HepG2 (cell line): ENCODE measurements around the gene AKR7A3. TPM values are rescaled to one million over a fixed set of nuclear protein-coding genes. Genes with fewer than 3 reads are reported as not detected.
A peak's percentile ranks its signal among the peaks of the same experiment; 100 is the strongest.

Experiments used
- ATAC-seq: fragments of 200-7000 bp; cut with Tn5 transposase; 3 replicates; pipeline ENCODE4 v1.9.1; 2020; ENCODE audit warnings: mild to moderate bottlenecking, moderate library complexity
- BruUV-seq: library from RNA; stranded (reverse); fragments of 400-500 nt; replicated peaks from 2 replicates; lab custom pipeline; 2021; lab: Mats Ljungman, UMichigan
- CTCF ChIA-PET: fragments of 300-600 bp; formaldehyde crosslinking; extraction: SDS; loops from one replicate; lab custom pipeline; 2021; ENCODE audit warnings: low total read pairs, inconsistent platforms, low intra/inter-chr PET ratio; lab: Yijun Ruan, JAX
- POLR2A ChIA-PET: fragments of 350-600 bp; sonication (Branson Sonifier 250); formaldehyde crosslinking; loops from one replicate; lab custom pipeline; 2020; ENCODE audit warnings: antibody characterized with exemption, inconsistent platforms; lab: Yijun Ruan, JAX
- DNase-seq: peaks from one replicate; pipeline ENCODE4 v3.0.0-alpha.2; 2015; ENCODE audit warnings: low spot score
- FAIRE-seq: peaks from 3 replicates; lab custom pipeline; 2011; peaks lifted over from hg19 to GRCh38; lab: Jason Lieb, UNC
- H2AFZ ChIP-seq: one replicate; pipeline ENCODE4 v1.6.1; 2011; ENCODE audit warnings: low read length, inconsistent platforms
- H3K27ac ChIP-seq: fragments of 300-600 bp; 3 replicates; pipeline ENCODE4 v1.8.0; 2011; ENCODE audit warnings: mixed run types, mild to moderate bottlenecking, mixed read lengths, low read length, inconsistent platforms; ENCODE audit not compliant: insufficient read depth; ENCODE audit errors: extremely low read length
- H3K27me3 ChIP-seq, 2 experiments: fragments of 200-600 bp in 1 of 2; 2 replicates in 1 of 2; 3 replicates in 1 of 2; pipeline versions ENCODE4 v1.6.0 to v1.8.0; 2011; ENCODE audit warnings: low read length in 2 of 2, mild to moderate bottlenecking in 2 of 2, moderate library complexity in 2 of 2, inconsistent platforms in 1 of 2; ENCODE audit not compliant: insufficient read depth in 2 of 2, control insufficient read depth in 1 of 2
- H3K36me3 ChIP-seq, 2 experiments: fragments of 200-600 bp in 1 of 2; replicated peaks in 1 of 2; 2 replicates in 1 of 2; 3 replicates in 1 of 2; pipeline versions ENCODE4 v1.5.1 to v1.8.0; 2011; ENCODE audit warnings: low read length in 2 of 2, inconsistent platforms in 1 of 2; ENCODE audit not compliant: insufficient read depth in 2 of 2, control insufficient read depth in 1 of 2
- H3K4me1 ChIP-seq: 2 replicates; pipeline ENCODE4 v1.5.1; 2012; ENCODE audit warnings: low read length, inconsistent platforms; ENCODE audit not compliant: insufficient read depth
- H3K4me2 ChIP-seq: 2 replicates; pipeline ENCODE4 v1.6.0; 2011; ENCODE audit warnings: low read depth, low read length, inconsistent platforms
- H3K4me3 ChIP-seq, 3 experiments: fragments of 200-600 bp in 1 of 3; sonication (generic), shearing (Covaris generic) in 1 of 3; replicated peaks in 1 of 3; 2 replicates each; pipeline ENCODE4 v1.5.1; 2011 to 2016; ENCODE audit warnings: low read length in 3 of 3, inconsistent platforms in 2 of 3, low read depth in 2 of 3, mild to moderate bottlenecking in 2 of 3, control low read depth in 1 of 3, mixed read lengths in 1 of 3; ENCODE audit not compliant: insufficient read depth in 1 of 3
- H3K79me2 ChIP-seq: one replicate; pipeline ENCODE4 v1.6.1; 2011; ENCODE audit warnings: low read length, inconsistent platforms; ENCODE audit not compliant: insufficient read depth
- H3K9ac ChIP-seq: 2 replicates; pipeline ENCODE4 v1.6.0; 2011; ENCODE audit warnings: mild to moderate bottlenecking, low read depth, low read length, inconsistent platforms; ENCODE audit not compliant: insufficient read depth
- H3K9me3 ChIP-seq: 2 replicates; pipeline ENCODE4 v1.5.1; 2012; ENCODE audit warnings: mild to moderate bottlenecking, low read length
- H4K20me1 ChIP-seq: 2 replicates; pipeline ENCODE4 v1.6.0; 2011; ENCODE audit warnings: inconsistent platforms, mild to moderate bottlenecking, low read length, moderate library complexity; ENCODE audit not compliant: insufficient read depth
- CEBPB ChIP-seq: IDR thresholded peaks from 2 replicates; pipeline ENCODE4 v1.6.1; 2011; ENCODE audit warnings: low read depth, low read length, improper control_type of control experiment, borderline replicate concordance
- KAT2B ChIP-seq: fragments of 150-350 bp; IDR thresholded peaks from 2 replicates; pipeline ENCODE4 v1.6.1; 2014; ENCODE audit warnings: low read depth, low read length, borderline replicate concordance
- REPIN1 ChIP-seq: sonication (generic); formaldehyde crosslinking; IDR thresholded peaks from 2 replicates; pipeline ENCODE4 v1.8.0; 2022; ENCODE audit warnings: missing genetic modification reagents, low read depth, mild to moderate bottlenecking, borderline replicate concordance
- SP5 ChIP-seq: IDR thresholded peaks from 2 replicates; pipeline ENCODE4 v1.6.1; 2016; ENCODE audit warnings: low read depth, borderline replicate concordance
- ZNF331 ChIP-seq: sonication (generic); formaldehyde crosslinking; IDR thresholded peaks from 2 replicates; pipeline ENCODE4 v1.4.0; 2020; ENCODE audit warnings: missing genetic modification reagents
- ZNF337 ChIP-seq: sonication (generic); formaldehyde crosslinking; IDR thresholded peaks from 2 replicates; pipeline ENCODE4 v1.5.1; 2020; ENCODE audit warnings: missing genetic modification reagents, low read depth, mild to moderate bottlenecking, borderline replicate concordance
- ZNF580 ChIP-seq: IDR thresholded peaks from 2 replicates; pipeline ENCODE4 v1.6.1; 2016; ENCODE audit warnings: low read depth, borderline replicate concordance
- ZNF616 ChIP-seq: sonication (generic); formaldehyde crosslinking; IDR thresholded peaks from 2 replicates; pipeline ENCODE4 v1.5.0; 2020; ENCODE audit warnings: low read depth, mild to moderate bottlenecking, missing genetic modification reagents
- ZNF784 ChIP-seq: sonication (generic); formaldehyde crosslinking; IDR thresholded peaks from 2 replicates; pipeline ENCODE4 v1.5.1; 2020; ENCODE audit warnings: missing genetic modification reagents, mild to moderate bottlenecking, borderline replicate concordance
- WGBS: methylation state at CpG from one replicate; pipeline ENCODE4 v1.1.6; 2017; ENCODE audit warnings: low lambda C conversion rate; 5-methylcytosine and 5-hydroxymethylcytosine counted together
- in situ Hi-C: cut with HindIII; loops from 2 replicates; pipeline ENCODE4 v1.10.0; 2017; ENCODE audit warnings: low pct_unique_long_range_greater_than_20kb; ENCODE audit not compliant: extremely low pct_ligation_motif_present
- intact Hi-C: fragments of 100-400 bp; cut with micrococcal nuclease; formaldehyde crosslinking; loops from one replicate; pipeline ENCODE4 v1.10.0; 2022; ENCODE audit not compliant: unreplicated experiment
- polyA plus RNA-seq, 8 experiments: library from polyadenylated mRNA; depleted of rRNA in 3 of 8; stranded (reverse) in 7 of 8; unstranded in 1 of 8; fragments of >200 nt; fragmentation: Illumina TruSeq in 4 of 8; extraction: Trizol in 4 of 8; gene quantifications; 2 replicates each; pipeline versions ENCODE4 v1.2.1 to v1.2.3, GENCODE V29; 2011 to 2016; ENCODE audit warnings: low read depth in 4 of 8, missing spikeins in 1 of 8, mixed read lengths in 1 of 8; ENCODE audit not compliant: insufficient read depth in 1 of 8
- total RNA-seq, 5 experiments: library from RNA; depleted of rRNA; stranded (reverse); fragments of >200 nt; fragmentation: Illumina TruSeq; extraction: Trizol; gene quantifications; 2 replicates each; pipeline ENCODE4 v1.2.3, GENCODE V29; 2016; ENCODE audit warnings: low read depth in 1 of 5

The AKR7A3 gene
- total and polyA plus RNA-seq, 2 of the 13 experiments (the other 11 are each of a cell fraction or from before 2014, with no cell fraction given): 0.58 to 1.00 TPM

- FAIRE-seq: no peak
- Histone ChIP-seq H3K27ac (no peak overlapping the region), H3K4me3 (no peak overlapping the region), H2AFZ (no peak overlapping the region), H4K20me1 (no peaks in the 10 kb centered on the region), H3K4me1 (peaks cover 7% of the 10 kb centered on the region; the same call in 1 of the 2 replicates), H3K9me3 (no peaks in the 10 kb centered on the region), H3K79me2 (no peaks in the 10 kb centered on the region), H3K4me2 (no peak overlapping the region), H3K27me3 (no peaks in the 10 kb centered on the region), H3K9ac (no peak overlapping the region), H3K36me3 (peaks cover 5 to 24% of the 10 kb centered on the region in 2 experiments)
- POLR2A ChIA-PET: interaction anchor here (0.9 kb wide), 1 partner anchor 12 kb away, joined by 3 read pairs; the partner anchor contains the start of gene SLC66A1
- no peak for TF ChIP-seq ZNF580 (CRISPR knock-in tag)
- TF ChIP-seq ZNF331 (CRISPR knock-in tag): peak; percentile 41; the same call in 1 of the 2 replicates
- intact Hi-C loops: no loop called here
- no peak for DNase-seq
- CTCF ChIA-PET: no interaction called here
- in situ Hi-C loops: no loop called here
- BruUV-seq: no TSS peak
- WGBS: no CpG with 5 or more reads among the region's 2 CpGs
- no peak for ATAC-seq
These were observed 11.6 kb upstream of the AKR7A3 start for GRCh38 chr1:19300211-19300610.

DNA sequence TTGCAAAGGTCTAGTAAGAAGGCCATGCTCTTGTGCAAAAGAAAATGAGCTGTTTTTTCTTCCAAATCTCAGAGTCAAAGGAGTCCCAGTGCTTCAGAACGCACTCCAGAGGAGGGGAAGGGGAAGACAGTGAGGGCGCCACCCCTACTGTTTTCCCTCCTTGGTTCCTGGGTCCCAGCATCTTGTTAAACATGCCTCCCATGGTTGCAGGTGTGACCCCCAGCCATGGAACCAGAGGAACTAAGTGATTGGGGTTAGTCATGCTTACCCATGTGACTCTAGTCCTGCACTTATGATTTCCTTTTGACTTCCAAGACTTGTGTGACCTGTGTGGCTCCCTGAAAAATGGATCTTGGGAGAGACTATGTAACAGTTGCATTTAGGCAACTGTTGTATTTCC lies 6.1 kb upstream of the AKR7A3 start:
- H3K27me3 ChIP-seq: no peaks in the 10 kb centered on the region
- H3K79me2 ChIP-seq: no peaks in the 10 kb centered on the region
- no peak for FAIRE-seq
- H4K20me1 ChIP-seq: no peaks in the 10 kb centered on the region
- DNase-seq: no peak
- TF ChIP-seq KAT2B (no peak), ZNF616 (CRISPR knock-in tag) (peak; percentile 98; the same call in 1 of the 2 replicates), CEBPB (peak; percentile 40; the same call in 1 of the 2 replicates), REPIN1 (CRISPR knock-in tag) (no peak), ZNF784 (no peak), SP5 (CRISPR knock-in tag) (no peak), ZNF337 (CRISPR knock-in tag) (no peak)
- TF ChIP-seq, all 625 proteins: peak for 2
- H3K4me1 ChIP-seq: peaks cover 7% of the 10 kb centered on the region; the same call in 1 of the 2 replicates
- no CpG with 5 or more reads among the region's 2 CpGs for WGBS
- BruUV-seq: no TSS peak
- POLR2A ChIA-PET: interaction anchor here (1.1 kb wide), 1 partner anchor 18 kb away, joined by 3 read pairs; the partner anchor contains the start of gene SLC66A1
- no peak overlapping the region for H2AFZ ChIP-seq
- H3K27ac ChIP-seq: no peak overlapping the region
- H3K36me3 ChIP-seq: no peaks in the 10 kb centered on the region
- no peak overlapping the region for H3K4me2 ChIP-seq
- no peak for ATAC-seq
- intact Hi-C loops: no loop called here
- in situ Hi-C loops: no loop called here
- H3K4me3 ChIP-seq: no peak overlapping the region
- CTCF ChIA-PET: no interaction called here
- no peaks in the 10 kb centered on the region for H3K9me3 ChIP-seq
- H3K9ac ChIP-seq: no peak overlapping the region
